H1 (cell line): ENCODE measurements around the gene RASL10A.

Source experiments
- BACH1 ChIP-seq: IDR thresholded peaks from 2 replicates; pipeline ENCODE4 v1.6.1; 2012; ENCODE audit warnings: low read length, improper control_type of control experiment
- CBX8 ChIP-seq: fragments of 300-800, 300-1000 bp; sonication (generic); IDR thresholded peaks from 2 replicates; pipeline ENCODE4 v1.7.1; 2016; ENCODE audit warnings: low read depth, low read length, borderline replicate concordance
- CTCF ChIP-seq, 3 experiments: IDR thresholded peaks; 1 replicate in 2 of 3; 2 replicates in 1 of 3; pipeline versions ENCODE4 v1.5.1 to v1.6.1; 2011; ENCODE audit warnings: low read length in 3 of 3, mild to moderate bottlenecking in 3 of 3, inconsistent platforms in 2 of 3, low read depth in 1 of 3, moderate library complexity in 1 of 3; ENCODE audit not compliant: insufficient read depth in 1 of 3; ENCODE audit errors: control extremely low read depth in 1 of 3
- EZH2 ChIP-seq: fragments of 200-600 bp; sonication (generic); IDR thresholded peaks from 2 replicates; pipeline ENCODE4 v1.7.1; 2012; ENCODE audit warnings: low read depth, mild to moderate bottlenecking, moderate library complexity, low read length, inconsistent platforms; ENCODE audit not compliant: severe bottlenecking
- JUND ChIP-seq: IDR thresholded peaks from 2 replicates; pipeline ENCODE4 v1.6.1; 2011; ENCODE audit warnings: mild to moderate bottlenecking, improper control_type of control experiment, low read length
- MAX ChIP-seq: IDR thresholded peaks from 2 replicates; pipeline ENCODE4 v1.6.1; 2012; ENCODE audit warnings: inconsistent platforms
- POLR2AphosphoS5 ChIP-seq: IDR thresholded peaks from 2 replicates; pipeline ENCODE4 v1.6.1; 2011; ENCODE audit warnings: low read depth, low read length
- POU5F1 ChIP-seq: IDR thresholded peaks from 2 replicates; pipeline ENCODE4 v1.6.1; 2011; ENCODE audit warnings: low read depth, mild to moderate bottlenecking, low read length, moderate library complexity
- SIN3A ChIP-seq, 2 experiments: IDR thresholded peaks in 1 of 2; conservative IDR thresholded peaks in 1 of 2; 2 replicates each; pipeline ENCODE4 v1.6.1; 2011 to 2012; ENCODE audit warnings: low read length in 2 of 2, improper control_type of control experiment in 1 of 2, low read depth in 1 of 2, mild to moderate bottlenecking in 1 of 2
- TCF12 ChIP-seq: IDR thresholded peaks from 2 replicates; pipeline ENCODE4 v1.6.1; 2011; ENCODE audit warnings: low read depth, mild to moderate bottlenecking, low read length
- YY1 ChIP-seq: IDR thresholded peaks from 2 replicates; pipeline ENCODE4 v1.6.1; 2011; ENCODE audit warnings: low read depth, mild to moderate bottlenecking, low read length
- TF ChIP-seq, protein P1 (sequence below): IDR thresholded peaks from 2 replicates; pipeline ENCODE4 v1.6.1; 2011; ENCODE audit warnings: low read length, improper control_type of control experiment

- TF ChIP-seq EZH2 (no peak), CTCF (IDR thresholded peaks at IDR 0.05; ENCODE audit: control extremely low read depth in 1 of 3, insufficient read depth in 1 of 3, low read depth in 1 of 3, low read length in 3 of 3) (no peak), JUND (no peak), MAX (no peak), POU5F1 (no peak), BACH1 (no peak), TCF12 (no peak), POLR2AphosphoS5 (no peak), YY1 (no peak), CBX8 (no peak), SIN3A (conservative IDR thresholded peaks at IDR 0.05 in 1 of 2, IDR thresholded peaks at IDR 0.05 in 1 of 2; ENCODE audit: low read depth in 1 of 2, low read length in 2 of 2) (no peak)
- TF ChIP-seq, protein P1, sequence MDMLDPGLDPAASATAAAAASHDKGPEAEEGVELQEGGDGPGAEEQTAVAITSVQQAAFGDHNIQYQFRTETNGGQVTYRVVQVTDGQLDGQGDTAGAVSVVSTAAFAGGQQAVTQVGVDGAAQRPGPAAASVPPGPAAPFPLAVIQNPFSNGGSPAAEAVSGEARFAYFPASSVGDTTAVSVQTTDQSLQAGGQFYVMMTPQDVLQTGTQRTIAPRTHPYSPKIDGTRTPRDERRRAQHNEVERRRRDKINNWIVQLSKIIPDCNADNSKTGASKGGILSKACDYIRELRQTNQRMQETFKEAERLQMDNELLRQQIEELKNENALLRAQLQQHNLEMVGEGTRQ: no peak
These were observed 10.4 kb upstream of the RASL10A start for GRCh38 chr22:29325785-29326315.
